K562 (cell line): Measurements from ENCODE around the gene SLC39A11. TPM values are rescaled to one million over a fixed set of nuclear protein-coding genes. Genes with fewer than 3 reads are reported as not detected.

Experiments used
- ATAC-seq: fragments of 200-7000 bp; cut with Tn5 transposase; 3 replicates; pipeline ENCODE4 v1.9.1; 2020; ENCODE audit warnings: moderate library complexity
- BruUV-seq: library from RNA; stranded (reverse); fragments of 400-500 nt; replicated peaks from 2 replicates; lab custom pipeline; 2021; lab: Mats Ljungman, UMichigan
- CTCF ChIA-PET: fragments of 300-600 bp; formaldehyde crosslinking; extraction: SDS; loops from one replicate; lab custom pipeline; 2021; ENCODE audit warnings: low intra/inter-chr PET ratio; lab: Yijun Ruan, JAX
- POLR2A ChIA-PET: fragments of 300-600, 350-650 bp; sonication (Branson Sonifier 250); formaldehyde crosslinking; extraction: SDS; loops from one replicate; lab custom pipeline; 2021; ENCODE audit warnings: antibody characterized with exemption, inconsistent platforms; lab: Yijun Ruan, JAX
- DNase-seq, 4 experiments: peaks; one replicate each; pipeline versions ENCODE4 v3.0.0 to v3.0.0-alpha.2; 2011 to 2018; ENCODE audit warnings: low spot score in 3 of 4, mixed read lengths in 3 of 4; ENCODE audit errors: extremely low read depth in 1 of 4
- FAIRE-seq: peaks from 2 replicates; lab custom pipeline; 2011; peaks lifted over from hg19 to GRCh38; lab: Jason Lieb, UNC
- H2AFZ ChIP-seq: 2 replicates; pipeline ENCODE4 v1.6.0; 2011; ENCODE audit warnings: low read depth, low read length, control low read depth, inconsistent platforms
- H3K27ac ChIP-seq: fragments of 200-600 bp; 3 replicates; pipeline ENCODE4 v1.8.0; 2011; ENCODE audit warnings: low read depth, mild to moderate bottlenecking, control low read depth, inconsistent platforms, low read length, moderate library complexity, mixed read lengths; ENCODE audit errors: extremely low read depth
- H3K27me3 ChIP-seq, 2 experiments: fragments of 300-600 bp in 1 of 2; 2 replicates in 1 of 2; 3 replicates in 1 of 2; pipeline versions ENCODE4 v1.6.0 to v1.8.0; 2011; ENCODE audit warnings: inconsistent platforms in 2 of 2, low read length in 2 of 2, mild to moderate bottlenecking in 1 of 2, mixed read lengths in 1 of 2, moderate library complexity in 1 of 2; ENCODE audit not compliant: control insufficient read depth in 2 of 2, insufficient read depth in 2 of 2
- H3K36me3 ChIP-seq: fragments of 300-600 bp; 3 replicates; pipeline ENCODE4 v1.8.0; 2011; ENCODE audit warnings: mild to moderate bottlenecking, low read length, inconsistent platforms; ENCODE audit not compliant: control insufficient read depth, insufficient read depth
- H3K4me1 ChIP-seq, 2 experiments: fragments of 200-600 bp in 1 of 2; replicated peaks in 1 of 2; 2 replicates in 1 of 2; 3 replicates in 1 of 2; pipeline versions ENCODE4 v1.5.1 to v1.8.0; 2011; ENCODE audit warnings: inconsistent platforms in 2 of 2, low read length in 2 of 2, mild to moderate bottlenecking in 1 of 2, mixed read lengths in 1 of 2, moderate library complexity in 1 of 2; ENCODE audit not compliant: control insufficient read depth in 2 of 2, insufficient read depth in 2 of 2
- H3K4me2 ChIP-seq: 2 replicates; pipeline ENCODE4 v1.6.1; 2011; ENCODE audit warnings: low read length, control low read depth, inconsistent platforms, mixed read lengths; ENCODE audit not compliant: insufficient read depth
- H3K4me3 ChIP-seq: fragments of 200-600 bp; sonication (generic), shearing (Covaris generic); 2 replicates; pipeline ENCODE4 v1.5.1; 2016; ENCODE audit warnings: control low read depth, inconsistent platforms
- H3K79me2 ChIP-seq: fragments of 200-600 bp; 3 replicates; pipeline ENCODE4 v1.8.0; 2011; ENCODE audit warnings: low read length, inconsistent platforms; ENCODE audit not compliant: control insufficient read depth, insufficient read depth
- H3K9ac ChIP-seq, 2 experiments: 2 replicates each; pipeline versions ENCODE4 v1.6.0 to v1.6.1; 2011; ENCODE audit warnings: low read depth in 2 of 2, low read length in 2 of 2, control low read depth in 1 of 2, inconsistent platforms in 1 of 2, mild to moderate bottlenecking in 1 of 2, mixed read lengths in 1 of 2; ENCODE audit not compliant: insufficient read depth in 1 of 2
- H3K9me1 ChIP-seq: one replicate; pipeline ENCODE4 v1.6.0; 2011; ENCODE audit warnings: inconsistent platforms, mild to moderate bottlenecking, low read length, moderate library complexity; ENCODE audit not compliant: control insufficient read depth, insufficient read depth
- H3K9me3 ChIP-seq: replicated peaks from 2 replicates; pipeline ENCODE4 v1.5.1; 2011; ENCODE audit warnings: low read depth, low read length, inconsistent platforms; ENCODE audit not compliant: control insufficient read depth, insufficient read depth
- H4K20me1 ChIP-seq: replicated peaks from 2 replicates; pipeline ENCODE4 v1.6.1; 2011; ENCODE audit warnings: low read length, inconsistent platforms, mixed read lengths; ENCODE audit not compliant: control insufficient read depth, insufficient read depth
- ATF1 ChIP-seq, 2 experiments: fragments of 450-650 bp in 1 of 2; IDR thresholded peaks; 2 replicates each; pipeline ENCODE4 v1.6.1; 2016; ENCODE audit warnings: missing compliant biosample characterization in 1 of 2, missing genetic modification characterization in 1 of 2
- BRD9 ChIP-seq: fragments of 450-650 bp; IDR thresholded peaks from 2 replicates; pipeline ENCODE4 v1.6.1; 2018; ENCODE audit warnings: low read depth; ENCODE audit not compliant: partially characterized antibody
- CBFB ChIP-seq: sonication (generic); formaldehyde crosslinking; IDR thresholded peaks from 2 replicates; pipeline ENCODE4 v1.4.0; 2020; ENCODE audit warnings: mild to moderate bottlenecking, missing genetic modification reagents
- CHD1 ChIP-seq: fragments of 200-600 bp; sonication (generic); IDR thresholded peaks from one replicate; pipeline ENCODE4 v1.6.1; 2012; ENCODE audit warnings: mild to moderate bottlenecking, moderate library complexity, low read length, inconsistent platforms
- CSDE1 ChIP-seq, 2 experiments: fragments of 450-650 bp; IDR thresholded peaks; 2 replicates each; pipeline ENCODE4 v1.6.1; 2016; ENCODE audit warnings: mild to moderate bottlenecking in 1 of 2
- EP400 ChIP-seq: fragments of 450-650 bp; IDR thresholded peaks from 2 replicates; pipeline ENCODE4 v1.6.1; 2017; ENCODE audit warnings: antibody characterized with exemption, mild to moderate bottlenecking, moderate library complexity
- NR2C2 ChIP-seq, 2 experiments: fragments of 200-800 bp in 1 of 2; sonication (Bioruptor generic) in 1 of 2; sonication (generic) in 1 of 2; formaldehyde crosslinking in 1 of 2; IDR thresholded peaks; 2 replicates each; pipeline versions ENCODE4 v1.6.1 to v1.8.0; 2016 to 2022; ENCODE audit warnings: mild to moderate bottlenecking in 1 of 2, missing compliant biosample characterization in 1 of 2, missing genetic modification characterization in 1 of 2, missing genetic modification reagents in 1 of 2
- RNF2 ChIP-seq: sonication (generic); IDR thresholded peaks from 2 replicates; pipeline ENCODE4 v1.6.1; 2016
- SLC30A9 ChIP-seq: fragments of 250-450 bp; sonication (Bioruptor Pico); IDR thresholded peaks from 2 replicates; pipeline ENCODE4 v1.8.0; 2022; ENCODE audit warnings: mild to moderate bottlenecking, moderate library complexity
- SMAD3 ChIP-seq: fragments of 450-650 bp; formaldehyde crosslinking; conservative IDR thresholded peaks from 2 replicates; pipeline ENCODE4 v1.4.0; 2020; ENCODE audit warnings: mild to moderate bottlenecking
- SREBF2 ChIP-seq: sonication (generic); formaldehyde crosslinking; IDR thresholded peaks from 2 replicates; pipeline ENCODE4 v1.4.0; 2020; ENCODE audit warnings: mild to moderate bottlenecking, missing genetic modification reagents
- STAG1 ChIP-seq: sonication (generic); formaldehyde crosslinking; IDR thresholded peaks from 2 replicates; pipeline ENCODE4 v1.5.0; 2020; ENCODE audit warnings: missing genetic modification reagents, borderline replicate concordance
- ZKSCAN8 ChIP-seq: fragments of 200-800 bp; sonication (Bioruptor generic); IDR thresholded peaks from 2 replicates; pipeline ENCODE4 v1.6.1; 2016; ENCODE audit warnings: missing genetic modification characterization, missing compliant biosample characterization
- ZNF324 ChIP-seq: fragments of 250-450 bp; sonication (Bioruptor Pico); IDR thresholded peaks from 2 replicates; pipeline ENCODE4 v1.4.0; 2020; ENCODE audit warnings: mild to moderate bottlenecking
- ZNF408 ChIP-seq: fragments of 250-450 bp; sonication (Bioruptor Pico); IDR thresholded peaks from 2 replicates; pipeline ENCODE4 v1.4.0; 2020; ENCODE audit warnings: low read depth, mild to moderate bottlenecking, moderate library complexity
- WGBS: fragments of 100-300 bp; shearing (Covaris generic); methylation state at CpG from one replicate; pipeline ENCODE4 v1.1.6; 2016; ENCODE audit warnings: low coverage, mixed read lengths; ENCODE audit not compliant: insufficient coverage; ENCODE audit errors: missing lambda C conversion rate; 5-methylcytosine and 5-hydroxymethylcytosine counted together
- in situ Hi-C: fragments of 300-500 bp; cut with MboI; formaldehyde crosslinking; loops from 4 replicates; pipeline ENCODE4 v1.15.0; 2018; ENCODE audit warnings: inconsistent platforms, mixed read lengths
- intact Hi-C: fragments of 100-400 bp; cut with micrococcal nuclease; formaldehyde crosslinking; loops from 2 replicates; pipeline ENCODE4 v1.14.2; 2022
- polyA plus RNA-seq, 8 experiments: library from polyadenylated mRNA; depleted of rRNA in 4 of 8; stranded (reverse) in 5 of 8; unstranded in 3 of 8; fragments of >200 nt; fragmentation: Nextera tagmentation in 2 of 8; fragmentation: Illumina TruSeq in 1 of 8; extraction: Ambion mirVana in 2 of 8; extraction: Trizol in 1 of 8; gene quantifications; 2 replicates each; pipeline versions ENCODE4 v1.2.1 to v1.2.3, GENCODE V29; 2011 to 2014; ENCODE audit warnings: inconsistent platforms in 1 of 8, missing spikeins in 1 of 8
- total RNA-seq, 7 experiments: library from RNA; depleted of rRNA in 6 of 7; stranded (reverse); fragments of >200 nt in 6 of 7; fragmentation: Illumina TruSeq in 2 of 7; extraction: Trizol in 2 of 7; gene quantifications; 2 replicates each; pipeline versions ENCODE4 v1.2.1 to v1.2.3, GENCODE V29; 2011 to 2021; ENCODE audit warnings: low replicate concordance in 1 of 7
- TF ChIP-seq, protein P1 (sequence below): sonication (generic); formaldehyde crosslinking; IDR thresholded peaks from 2 replicates; pipeline ENCODE4 v1.8.1; 2023; ENCODE audit warnings: mild to moderate bottlenecking, missing genetic modification reagents
- TF ChIP-seq, protein P2 (sequence below), 2 experiments: fragments of 450-650 bp; IDR thresholded peaks; 2 replicates each; pipeline ENCODE4 v1.6.1; 2018; ENCODE audit warnings: mild to moderate bottlenecking in 2 of 2, low read depth in 1 of 2; ENCODE audit not compliant: partially characterized antibody in 2 of 2
- TF ChIP-seq, protein P3 (sequence below): fragments of 450-650 bp; formaldehyde crosslinking; IDR thresholded peaks from 2 replicates; pipeline ENCODE4 v1.4.0; 2022; ENCODE audit warnings: missing genetic modification characterization

The SLC39A11 gene
- total and polyA plus RNA-seq, 9 of the 15 experiments (the other 6 are each of a cell fraction or from before 2014, with no cell fraction given): 10.5 to 26.4 (median 13.4) TPM

DNA sequence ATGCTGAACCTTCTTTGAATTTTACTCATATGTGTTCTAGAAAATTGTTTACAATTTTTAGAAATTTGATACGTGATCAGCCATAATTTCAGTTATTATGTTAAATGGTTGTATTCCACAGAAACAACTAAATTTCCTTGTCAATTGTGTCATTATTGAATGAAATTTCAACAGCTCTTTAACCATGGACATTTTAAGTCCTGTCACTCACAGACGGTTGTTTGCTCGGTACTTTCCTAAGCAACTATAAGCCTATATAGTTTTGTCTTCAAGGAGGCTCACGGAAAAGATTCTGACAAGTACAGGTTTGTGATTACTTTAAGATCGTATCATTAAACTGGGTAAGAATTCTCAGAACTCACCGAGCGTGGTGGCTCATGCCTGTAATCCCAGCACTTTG, 31.8 kb downstream of the SLC39A11 start:
- Histone ChIP-seq H3K9me3 (no peaks in the 10 kb centered on the region), H2AFZ (no peak overlapping the region), H3K27me3 (no peaks in the 10 kb centered on the region), H3K4me3 (no peak overlapping the region), H3K4me2 (no peak overlapping the region), H4K20me1 (no peaks in the 10 kb centered on the region), H3K36me3 (no peaks in the 10 kb centered on the region), H3K79me2 (no peaks in the 10 kb centered on the region), H3K9ac (no peak overlapping the region), H3K4me1 (no peaks in the 10 kb centered on the region; a peak in 1 of 5 replicates), H3K9me1 (no peaks in the 10 kb centered on the region), H3K27ac (no peak overlapping the region)
- DNase-seq: no peak
- no peak for ATAC-seq
- in situ Hi-C loops (no loop called here), intact Hi-C loops (no loop called here)
- CTCF ChIA-PET: no interaction called here
- 64% methylated on average over 7 of the region's 7 CpGs for WGBS
- POLR2A ChIA-PET: no interaction called here
- FAIRE-seq: no peak
- no TSS peak for BruUV-seq
- TF ChIP-seq ZKSCAN8 (CRISPR knock-in tag): no peak
- TF ChIP-seq CBFB (CRISPR knock-in tag): no peak
- TF ChIP-seq SREBF2 (CRISPR knock-in tag): no peak
- TF ChIP-seq ZNF324: no peak
- no peak for TF ChIP-seq EP400
- TF ChIP-seq, protein P1, sequence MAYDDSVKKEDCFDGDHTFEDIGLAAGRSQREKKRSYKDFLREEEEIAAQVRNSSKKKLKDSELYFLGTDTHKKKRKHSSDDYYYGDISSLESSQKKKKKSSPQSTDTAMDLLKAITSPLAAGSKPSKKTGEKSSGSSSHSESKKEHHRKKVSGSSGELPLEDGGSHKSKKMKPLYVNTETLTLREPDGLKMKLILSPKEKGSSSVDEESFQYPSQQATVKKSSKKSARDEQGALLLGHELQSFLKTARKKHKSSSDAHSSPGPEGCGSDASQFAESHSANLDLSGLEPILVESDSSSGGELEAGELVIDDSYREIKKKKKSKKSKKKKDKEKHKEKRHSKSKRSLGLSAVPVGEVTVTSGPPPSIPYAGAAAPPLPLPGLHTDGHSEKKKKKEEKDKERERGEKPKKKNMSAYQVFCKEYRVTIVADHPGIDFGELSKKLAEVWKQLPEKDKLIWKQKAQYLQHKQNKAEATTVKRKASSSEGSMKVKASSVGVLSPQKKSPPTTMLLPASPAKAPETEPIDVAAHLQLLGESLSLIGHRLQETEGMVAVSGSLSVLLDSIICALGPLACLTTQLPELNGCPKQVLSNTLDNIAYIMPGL (CRISPR knock-in tag): no peak
- TF ChIP-seq SMAD3 (CRISPR knock-in tag): no peak
- no peak for TF ChIP-seq SLC30A9 (CRISPR knock-in tag)
- TF ChIP-seq BRD9: no peak
- TF ChIP-seq, protein P2, sequence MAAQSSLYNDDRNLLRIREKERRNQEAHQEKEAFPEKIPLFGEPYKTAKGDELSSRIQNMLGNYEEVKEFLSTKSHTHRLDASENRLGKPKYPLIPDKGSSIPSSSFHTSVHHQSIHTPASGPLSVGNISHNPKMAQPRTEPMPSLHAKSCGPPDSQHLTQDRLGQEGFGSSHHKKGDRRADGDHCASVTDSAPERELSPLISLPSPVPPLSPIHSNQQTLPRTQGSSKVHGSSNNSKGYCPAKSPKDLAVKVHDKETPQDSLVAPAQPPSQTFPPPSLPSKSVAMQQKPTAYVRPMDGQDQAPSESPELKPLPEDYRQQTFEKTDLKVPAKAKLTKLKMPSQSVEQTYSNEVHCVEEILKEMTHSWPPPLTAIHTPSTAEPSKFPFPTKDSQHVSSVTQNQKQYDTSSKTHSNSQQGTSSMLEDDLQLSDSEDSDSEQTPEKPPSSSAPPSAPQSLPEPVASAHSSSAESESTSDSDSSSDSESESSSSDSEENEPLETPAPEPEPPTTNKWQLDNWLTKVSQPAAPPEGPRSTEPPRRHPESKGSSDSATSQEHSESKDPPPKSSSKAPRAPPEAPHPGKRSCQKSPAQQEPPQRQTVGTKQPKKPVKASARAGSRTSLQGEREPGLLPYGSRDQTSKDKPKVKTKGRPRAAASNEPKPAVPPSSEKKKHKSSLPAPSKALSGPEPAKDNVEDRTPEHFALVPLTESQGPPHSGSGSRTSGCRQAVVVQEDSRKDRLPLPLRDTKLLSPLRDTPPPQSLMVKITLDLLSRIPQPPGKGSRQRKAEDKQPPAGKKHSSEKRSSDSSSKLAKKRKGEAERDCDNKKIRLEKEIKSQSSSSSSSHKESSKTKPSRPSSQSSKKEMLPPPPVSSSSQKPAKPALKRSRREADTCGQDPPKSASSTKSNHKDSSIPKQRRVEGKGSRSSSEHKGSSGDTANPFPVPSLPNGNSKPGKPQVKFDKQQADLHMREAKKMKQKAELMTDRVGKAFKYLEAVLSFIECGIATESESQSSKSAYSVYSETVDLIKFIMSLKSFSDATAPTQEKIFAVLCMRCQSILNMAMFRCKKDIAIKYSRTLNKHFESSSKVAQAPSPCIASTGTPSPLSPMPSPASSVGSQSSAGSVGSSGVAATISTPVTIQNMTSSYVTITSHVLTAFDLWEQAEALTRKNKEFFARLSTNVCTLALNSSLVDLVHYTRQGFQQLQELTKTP (IDR thresholded peaks at IDR 0.05; ENCODE audit: low read depth in 1 of 2, partially characterized antibody in 2 of 2): no peak
- TF ChIP-seq ZNF408 (CRISPR knock-in tag): no peak
- TF ChIP-seq CHD1: no peak
- TF ChIP-seq RNF2: no peak
- TF ChIP-seq STAG1 (CRISPR knock-in tag): no peak
- no peak for TF ChIP-seq CSDE1 (IDR thresholded peaks at IDR 0.05)
- TF ChIP-seq ATF1 (CRISPR knock-in tag; IDR thresholded peaks at IDR 0.05): no peak
- TF ChIP-seq ATF1 (tag; IDR thresholded peaks at IDR 0.05): no peak
- TF ChIP-seq, protein P3, sequence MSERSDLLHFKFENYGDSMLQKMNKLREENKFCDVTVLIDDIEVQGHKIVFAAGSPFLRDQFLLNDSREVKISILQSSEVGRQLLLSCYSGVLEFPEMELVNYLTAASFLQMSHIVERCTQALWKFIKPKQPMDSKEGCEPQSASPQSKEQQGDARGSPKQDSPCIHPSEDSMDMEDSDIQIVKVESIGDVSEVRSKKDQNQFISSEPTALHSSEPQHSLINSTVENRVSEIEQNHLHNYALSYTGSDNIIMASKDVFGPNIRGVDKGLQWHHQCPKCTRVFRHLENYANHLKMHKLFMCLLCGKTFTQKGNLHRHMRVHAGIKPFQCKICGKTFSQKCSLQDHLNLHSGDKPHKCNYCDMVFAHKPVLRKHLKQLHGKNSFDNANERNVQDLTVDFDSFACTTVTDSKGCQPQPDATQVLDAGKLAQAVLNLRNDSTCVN (CRISPR knock-in tag): no peak
- no peak for TF ChIP-seq NR2C2 (CRISPR knock-in tag; IDR thresholded peaks at IDR 0.05)
- TF ChIP-seq NR2C2 (tag; IDR thresholded peaks at IDR 0.05): no peak
